Measurements from ENCODE around the gene CASKIN1.

The CASKIN1 gene

GRCh38 chr16:2194166-2194834 is 2.1 kb downstream of the CASKIN1 start:
- H3K4me1 ChIP-seq (ENCODE audit: low read depth, poor library complexity, severe bottlenecking) = no peaks in the 10 kb centered on the region
- H3K4me2 ChIP-seq = no peak overlapping the region
- no peaks in the 10 kb centered on the region for H4K20me1 ChIP-seq (ENCODE audit: insufficient read depth)
- H3K4me3 ChIP-seq (IDR thresholded peaks at IDR 0.05; ENCODE audit: insufficient read depth, low read depth, low read length) = no peak overlapping the region
- peaks cover 67% of the 10 kb centered on the region for H3K27me3 ChIP-seq (ENCODE audit: insufficient read depth, low read depth)
- no peak overlapping the region for H2AFZ ChIP-seq (ENCODE audit: low read depth)
- no peaks in the 10 kb centered on the region for H3K79me2 ChIP-seq (ENCODE audit: insufficient read depth, low read depth)
- H3K9ac ChIP-seq = no peak overlapping the region
- no peaks in the 10 kb centered on the region for H3K36me3 ChIP-seq (ENCODE audit: insufficient read depth)
- no peak overlapping the region for H3K27ac ChIP-seq
- TF ChIP-seq, protein P1, sequence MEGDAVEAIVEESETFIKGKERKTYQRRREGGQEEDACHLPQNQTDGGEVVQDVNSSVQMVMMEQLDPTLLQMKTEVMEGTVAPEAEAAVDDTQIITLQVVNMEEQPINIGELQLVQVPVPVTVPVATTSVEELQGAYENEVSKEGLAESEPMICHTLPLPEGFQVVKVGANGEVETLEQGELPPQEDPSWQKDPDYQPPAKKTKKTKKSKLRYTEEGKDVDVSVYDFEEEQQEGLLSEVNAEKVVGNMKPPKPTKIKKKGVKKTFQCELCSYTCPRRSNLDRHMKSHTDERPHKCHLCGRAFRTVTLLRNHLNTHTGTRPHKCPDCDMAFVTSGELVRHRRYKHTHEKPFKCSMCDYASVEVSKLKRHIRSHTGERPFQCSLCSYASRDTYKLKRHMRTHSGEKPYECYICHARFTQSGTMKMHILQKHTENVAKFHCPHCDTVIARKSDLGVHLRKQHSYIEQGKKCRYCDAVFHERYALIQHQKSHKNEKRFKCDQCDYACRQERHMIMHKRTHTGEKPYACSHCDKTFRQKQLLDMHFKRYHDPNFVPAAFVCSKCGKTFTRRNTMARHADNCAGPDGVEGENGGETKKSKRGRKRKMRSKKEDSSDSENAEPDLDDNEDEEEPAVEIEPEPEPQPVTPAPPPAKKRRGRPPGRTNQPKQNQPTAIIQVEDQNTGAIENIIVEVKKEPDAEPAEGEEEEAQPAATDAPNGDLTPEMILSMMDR (conservative IDR thresholded peaks at IDR 0.05; ENCODE audit: low read depth, low read length) = no peak

GRCh38 chr16:2191446-2191706 is 5.0 kb downstream of the CASKIN1 start:
- Histone ChIP-seq H4K20me1 (ENCODE audit: insufficient read depth) (no peaks in the 10 kb centered on the region), H3K27ac (no peak overlapping the region), H3K4me3 (IDR thresholded peaks at IDR 0.05; ENCODE audit: insufficient read depth, low read depth, low read length) (no peak overlapping the region), H3K4me1 (ENCODE audit: low read depth, poor library complexity, severe bottlenecking) (no peaks in the 10 kb centered on the region), H3K36me3 (ENCODE audit: insufficient read depth) (no peaks in the 10 kb centered on the region), H3K4me2 (no peak overlapping the region), H3K79me2 (ENCODE audit: insufficient read depth, low read depth) (no peaks in the 10 kb centered on the region), H3K9ac (no peak overlapping the region), H2AFZ (ENCODE audit: low read depth) (no peak overlapping the region), H3K27me3 (ENCODE audit: insufficient read depth, low read depth) (peaks cover 47% of the 10 kb centered on the region)
- TF ChIP-seq, protein P1 (conservative IDR thresholded peaks at IDR 0.05; ENCODE audit: low read depth, low read length) = no peak

DNA sequence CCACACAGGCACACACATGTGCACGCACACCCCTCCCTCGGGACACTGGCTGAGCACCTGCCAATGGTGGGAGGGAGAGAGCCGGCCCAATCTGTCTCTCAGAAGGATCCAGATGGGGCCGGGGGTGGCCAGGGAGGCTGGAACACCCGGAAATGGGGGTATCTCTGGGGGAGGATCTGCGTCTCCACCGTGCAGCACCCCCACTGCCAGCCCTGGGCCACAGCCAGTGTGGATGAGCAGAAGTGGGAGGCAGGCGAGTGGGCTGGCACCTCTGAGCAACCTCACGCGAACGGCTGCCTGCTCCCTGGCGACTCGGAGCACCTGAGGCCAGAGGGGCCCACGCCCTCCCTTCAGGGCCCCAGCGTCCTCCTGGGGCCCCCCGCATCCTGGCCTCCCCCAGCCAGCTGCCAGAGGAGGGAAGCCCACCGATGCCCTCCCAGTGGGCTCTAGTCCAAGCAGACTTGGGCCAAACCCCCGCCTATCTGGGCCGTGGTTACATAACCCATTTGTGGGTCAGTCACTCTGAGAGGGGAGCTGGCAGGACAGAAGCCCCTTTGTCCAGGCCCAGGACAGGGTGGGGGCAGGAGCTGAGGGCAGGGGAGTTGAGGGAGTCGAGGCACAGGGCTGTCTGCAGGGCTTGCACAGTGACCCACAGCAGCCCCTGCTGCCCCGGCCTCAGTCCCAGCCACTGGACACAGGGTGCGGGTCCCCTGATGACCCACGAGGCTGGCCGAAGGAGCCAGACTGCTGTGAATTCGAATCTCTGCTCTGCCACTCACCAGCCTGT is 5.6 kb downstream of the CASKIN1 start:
- no peak overlapping the region for H3K4me3 ChIP-seq (IDR thresholded peaks at IDR 0.05; ENCODE audit: insufficient read depth, low read depth, low read length)
- no peaks in the 10 kb centered on the region for H3K4me1 ChIP-seq (ENCODE audit: low read depth, poor library complexity, severe bottlenecking)
- no peak overlapping the region for H3K4me2 ChIP-seq
- H3K79me2 ChIP-seq (ENCODE audit: insufficient read depth, low read depth) = no peaks in the 10 kb centered on the region
- no peaks in the 10 kb centered on the region for H3K36me3 ChIP-seq (ENCODE audit: insufficient read depth)
- H2AFZ ChIP-seq (ENCODE audit: low read depth) = no peak overlapping the region
- H3K27ac ChIP-seq = no peak overlapping the region
- H3K9ac ChIP-seq = no peak overlapping the region
- TF ChIP-seq, protein P1 (conservative IDR thresholded peaks at IDR 0.05; ENCODE audit: low read depth, low read length) = no peak
- no peaks in the 10 kb centered on the region for H4K20me1 ChIP-seq (ENCODE audit: insufficient read depth)
- H3K27me3 ChIP-seq (ENCODE audit: insufficient read depth, low read depth) = peaks cover 50% of the 10 kb centered on the region

DNA sequence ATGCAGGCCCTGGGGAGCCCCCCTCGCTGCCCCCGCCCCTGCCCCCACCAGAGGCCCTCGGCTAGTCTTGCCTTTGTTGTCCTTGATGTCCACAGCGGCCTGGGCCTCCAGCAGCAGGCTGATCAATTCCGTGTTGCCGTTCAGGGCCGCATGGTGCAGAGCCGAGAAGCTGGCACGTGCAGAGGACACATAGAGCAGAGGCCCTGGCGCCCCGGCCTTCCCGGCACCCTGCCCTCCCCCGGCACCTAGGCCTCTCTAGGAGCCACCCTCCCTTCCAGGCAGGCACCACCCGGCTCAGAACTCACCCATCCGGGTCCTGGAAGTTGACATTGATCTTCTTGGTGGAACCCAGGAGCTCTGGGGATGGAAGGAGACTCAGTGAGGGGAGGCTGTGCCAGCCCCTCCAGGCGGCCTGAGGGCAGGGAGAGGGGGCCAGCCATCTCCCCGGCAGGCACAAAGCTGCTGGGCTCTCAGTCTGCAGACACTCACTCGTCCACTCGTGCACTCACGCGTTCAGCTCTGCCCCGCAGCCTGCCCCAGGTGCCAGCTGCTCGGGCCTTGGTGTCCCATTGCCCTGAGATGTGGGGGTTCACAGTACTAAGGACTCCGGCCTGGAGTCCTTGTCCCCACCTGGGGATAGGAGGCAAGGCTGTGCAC is 6.3 kb downstream of the CASKIN1 start:
- no peak overlapping the region for H3K4me2 ChIP-seq
- no peaks in the 10 kb centered on the region for H3K4me1 ChIP-seq (ENCODE audit: low read depth, poor library complexity, severe bottlenecking)
- H3K27me3 ChIP-seq (ENCODE audit: insufficient read depth, low read depth) = peaks cover 50% of the 10 kb centered on the region
- H3K79me2 ChIP-seq (ENCODE audit: insufficient read depth, low read depth) = no peaks in the 10 kb centered on the region
- H3K4me3 ChIP-seq (IDR thresholded peaks at IDR 0.05; ENCODE audit: insufficient read depth, low read depth, low read length) = no peak overlapping the region
- no peak overlapping the region for H3K9ac ChIP-seq
- no peaks in the 10 kb centered on the region for H4K20me1 ChIP-seq (ENCODE audit: insufficient read depth)
- no peaks in the 10 kb centered on the region for H3K36me3 ChIP-seq (ENCODE audit: insufficient read depth)
- H2AFZ ChIP-seq (ENCODE audit: low read depth) = no peak overlapping the region
- TF ChIP-seq, protein P1 (conservative IDR thresholded peaks at IDR 0.05; ENCODE audit: low read depth, low read length) = no peak
- H3K27ac ChIP-seq = no peak overlapping the region

Data from KMS-11 (cell line).